Inflammatory macrophage treated with lipopolysaccharide for 4 hours (primary cell): ENCODE results near the gene KRTAP6-1.

ENCODE experiments used
- DNase-seq: peaks from one replicate; pipeline ENCODE4 v3.0.0-alpha.2; 2020

The KRTAP6-1 gene

GRCh38 chr21:30567617-30568016, 46.1 kb downstream of the KRTAP6-1 start:
- DNase-seq: no peak

GRCh38 chr21:30563630-30564029, 50.1 kb downstream of the KRTAP6-1 start:
- DNase-seq: no peak
